SIG-M5 treated with dmso at 0.1 percent for 504 hours (cell line): Measurements from ENCODE around the gene TXN.
"Not testable (repeated sequence)": the region's sequence is repeated elsewhere in the genome, so short reads cannot be mapped to it uniquely, and the experiment has no call there.

Experiments
- DNase-seq: peaks from one replicate; lab custom pipeline; 2025; ENCODE audit not compliant: unreplicated experiment; lab: John Stamatoyannopoulos, UW

The TXN gene

GRCh38 chr9:110257956-110258355, 1.6 kb upstream of the TXN start:
- no peak for DNase-seq

GRCh38 chr9:110257097-110257841, 962 bp upstream of the TXN start:
- DNase-seq: peak; percentile 77

- DNase-seq: peak; percentile 32
Measured at GRCh38 chr9:110255463-110256379, 586 bp downstream of the TXN start.

GRCh38 chr9:110255034-110255462, 1.3 kb downstream of the TXN start:
- peak; percentile 20 for DNase-seq

- DNase-seq: no peak
Measured at GRCh38 chr9:110254500-110254899, 1.8 kb downstream of the TXN start.

- DNase-seq: no peak
Measured at GRCh38 chr9:110252509-110253139, 3.7 kb downstream of the TXN start.

- not testable (repeated sequence) for DNase-seq
Measured at GRCh38 chr9:110251770-110252169, 4.5 kb downstream of the TXN start.

- DNase-seq: no peak
Measured at GRCh38 chr9:110251212-110251611, 5.1 kb downstream of the TXN start.

- no peak for DNase-seq
Measured at GRCh38 chr9:110249603-110250002, 6.7 kb downstream of the TXN start.

- DNase-seq: no peak
Measured at GRCh38 chr9:110248361-110248760, 7.9 kb downstream of the TXN start.

GRCh38 chr9:110246214-110246613, 10.1 kb downstream of the TXN start:
- no peak for DNase-seq

- DNase-seq: no peak
Measured at GRCh38 chr9:110244616-110245015, 11.7 kb downstream of the TXN start.

GRCh38 chr9:110241858-110242321, 14.4 kb downstream of the TXN start:
- DNase-seq: no peak

GRCh38 chr9:110241260-110241857, 14.9 kb downstream of the TXN start:
- no peak for DNase-seq

- no peak for DNase-seq
Measured at GRCh38 chr9:110240198-110240597, 16.1 kb downstream of the TXN start.

GRCh38 chr9:110228321-110228720, 28.0 kb downstream of the TXN start:
- no peak for DNase-seq

GRCh38 chr9:110224583-110224982, 31.7 kb downstream of the TXN start:
- DNase-seq: no peak

- DNase-seq: no peak
Measured at GRCh38 chr9:110220809-110221208, 35.5 kb downstream of the TXN start.

GRCh38 chr9:110217656-110218099, 38.6 kb downstream of the TXN start:
- DNase-seq: peak; percentile 46

GRCh38 chr9:110214586-110215355, 41.5 kb downstream of the TXN start:
- no peak for DNase-seq
